ENCODE measurements around the gene OR6J1. TPM values are rescaled to one million over a fixed set of nuclear protein-coding genes. Genes with fewer than 3 reads are reported as not detected.
"Not testable (repeated sequence)": the region's sequence is repeated elsewhere in the genome, so short reads cannot be mapped to it uniquely, and the experiment has no call there.

OR6J1 gene
- total RNA-seq: not detected

- DNase-seq (no peak), ATAC-seq (ENCODE audit: low read depth) (no peak)
- Mint-ChIP-seq H3K36me3 (no peaks in the 10 kb centered on the region), H3K9me3 (no peaks in the 10 kb centered on the region), H3K27ac (no peak within 1 kb of the TSS), H3K4me1 (peaks cover 10% of the 10 kb centered on the region), H3K27me3 (peaks cover 4% of the 10 kb centered on the region), H3K4me3 (no peak within 1 kb of the TSS)
- POLR2A ChIA-PET: interaction anchor here (0.7 to 1.2 kb wide), 3 partner anchors 56 to 214 kb away, joined by 3 to 4 read pairs (median 4); no protein-coding TSS in a partner anchor
Observed at GRCh38 chr14:22644305-22644635, at the start of gene OR6J1. TSS of gene OR6J1 (minus strand) at chr14:22644352. CDS start at chr14:22634811, 9,541 bp downstream.

DNA sequence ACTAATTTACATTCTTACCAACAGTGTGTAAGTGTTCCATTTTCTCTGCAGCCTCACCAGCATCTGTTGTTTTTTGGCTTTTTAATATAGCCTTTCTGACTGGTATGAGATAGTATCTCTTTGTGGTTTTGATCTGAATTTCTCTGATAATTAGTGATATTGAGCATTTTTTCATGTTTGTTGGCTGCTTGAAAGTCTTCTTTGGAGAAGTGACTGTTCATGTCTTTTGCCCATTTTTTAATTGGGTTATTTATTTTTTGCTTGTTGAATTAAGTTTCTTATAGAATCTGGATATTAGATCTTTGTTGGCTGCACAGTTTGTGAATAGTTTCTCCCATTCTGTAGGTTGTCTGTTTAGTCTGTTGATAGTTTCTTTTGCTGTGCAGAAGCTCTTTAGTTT is 48.0 kb upstream of the OR6J1 start:
- no peaks in the 10 kb centered on the region for H3K4me1 Mint-ChIP-seq
- POLR2A ChIA-PET: no interaction called here
- H3K9me3 Mint-ChIP-seq: peaks cover 22% of the 10 kb centered on the region
- H3K4me3 Mint-ChIP-seq: no peak overlapping the region
- DNase-seq (no peak), ATAC-seq (ENCODE audit: low read depth) (no peak)
- no peaks in the 10 kb centered on the region for H3K36me3 Mint-ChIP-seq
- H3K27ac Mint-ChIP-seq: no peak overlapping the region
- peaks cover 42% of the 10 kb centered on the region for H3K27me3 Mint-ChIP-seq

GRCh38 chr14:22691171-22691570 is 47.0 kb upstream of the OR6J1 start:
- Mint-ChIP-seq H3K27me3 (peaks cover 44% of the 10 kb centered on the region), H3K36me3 (no peaks in the 10 kb centered on the region), H3K27ac (no peak overlapping the region), H3K4me3 (no peak overlapping the region), H3K4me1 (no peaks in the 10 kb centered on the region), H3K9me3 (peaks cover 22% of the 10 kb centered on the region)
- DNase-seq: no peak
- no peak for ATAC-seq (ENCODE audit: low read depth)
- POLR2A ChIA-PET: no interaction called here

- no peak overlapping the region for H3K4me3 Mint-ChIP-seq
- no peaks in the 10 kb centered on the region for H3K4me1 Mint-ChIP-seq
- H3K27me3 Mint-ChIP-seq: peaks cover 57% of the 10 kb centered on the region
- DNase-seq (no peak), ATAC-seq (ENCODE audit: low read depth) (peak; percentile 73)
- H3K9me3 Mint-ChIP-seq: peaks cover 22% of the 10 kb centered on the region
- H3K27ac Mint-ChIP-seq: no peak overlapping the region
- POLR2A ChIA-PET: no interaction called here
- no peaks in the 10 kb centered on the region for H3K36me3 Mint-ChIP-seq
Observed at GRCh38 chr14:22689199-22689598, 45.0 kb upstream of the OR6J1 start.

- POLR2A ChIA-PET; H3K4me1 Mint-ChIP-seq; H3K4me3 Mint-ChIP-seq; ATAC-seq (ENCODE audit: low read depth); H3K36me3 Mint-ChIP-seq; DNase-seq; H3K27ac Mint-ChIP-seq: not testable (repeated sequence)
- Mint-ChIP-seq H3K9me3 (peaks cover 17% of the 10 kb centered on the region), H3K27me3 (peaks cover 51% of the 10 kb centered on the region)
Observed at GRCh38 chr14:22687969-22688368, 43.8 kb upstream of the OR6J1 start.

- DNase-seq; H3K27ac Mint-ChIP-seq; H3K36me3 Mint-ChIP-seq; ATAC-seq (ENCODE audit: low read depth); H3K4me3 Mint-ChIP-seq; H3K4me1 Mint-ChIP-seq: not testable (repeated sequence)
- Mint-ChIP-seq H3K9me3 (peaks cover 13% of the 10 kb centered on the region), H3K27me3 (peaks cover 53% of the 10 kb centered on the region)
- POLR2A ChIA-PET: interaction anchor here (0.6 kb wide), 1 partner anchor 691 kb away, joined by 3 read pairs; no protein-coding TSS in a partner anchor
Observed at GRCh38 chr14:22686176-22686611, 42.0 kb upstream of the OR6J1 start.

GRCh38 chr14:22685467-22685866 is 41.3 kb upstream of the OR6J1 start:
- H3K27me3 Mint-ChIP-seq: peaks cover 48% of the 10 kb centered on the region
- ATAC-seq (ENCODE audit: low read depth) (no peak), DNase-seq (no peak)
- no peaks in the 10 kb centered on the region for H3K4me1 Mint-ChIP-seq
- no peaks in the 10 kb centered on the region for H3K36me3 Mint-ChIP-seq
- no peak overlapping the region for H3K27ac Mint-ChIP-seq
- H3K9me3 Mint-ChIP-seq: peaks cover 11% of the 10 kb centered on the region
- POLR2A ChIA-PET: no interaction called here
- no peak overlapping the region for H3K4me3 Mint-ChIP-seq

- ATAC-seq (ENCODE audit: low read depth); H3K9me3 Mint-ChIP-seq; H3K36me3 Mint-ChIP-seq; DNase-seq; H3K4me3 Mint-ChIP-seq; H3K27ac Mint-ChIP-seq; POLR2A ChIA-PET; H3K4me1 Mint-ChIP-seq: not testable (repeated sequence)
- peaks cover 48% of the 10 kb centered on the region for H3K27me3 Mint-ChIP-seq
Observed at GRCh38 chr14:22683428-22683827, 39.3 kb upstream of the OR6J1 start.

GRCh38 chr14:22678221-22678620 is 34.1 kb upstream of the OR6J1 start:
- ATAC-seq (ENCODE audit: low read depth): no peak
- Mint-ChIP-seq H3K4me1 (peaks cover 1% of the 10 kb centered on the region), H3K36me3 (no peaks in the 10 kb centered on the region), H3K9me3 (peaks cover 10% of the 10 kb centered on the region), H3K27ac (no peak overlapping the region), H3K27me3 (peaks cover 34% of the 10 kb centered on the region), H3K4me3 (no peak overlapping the region)
- DNase-seq: no peak
- POLR2A ChIA-PET: no interaction called here

DNA sequence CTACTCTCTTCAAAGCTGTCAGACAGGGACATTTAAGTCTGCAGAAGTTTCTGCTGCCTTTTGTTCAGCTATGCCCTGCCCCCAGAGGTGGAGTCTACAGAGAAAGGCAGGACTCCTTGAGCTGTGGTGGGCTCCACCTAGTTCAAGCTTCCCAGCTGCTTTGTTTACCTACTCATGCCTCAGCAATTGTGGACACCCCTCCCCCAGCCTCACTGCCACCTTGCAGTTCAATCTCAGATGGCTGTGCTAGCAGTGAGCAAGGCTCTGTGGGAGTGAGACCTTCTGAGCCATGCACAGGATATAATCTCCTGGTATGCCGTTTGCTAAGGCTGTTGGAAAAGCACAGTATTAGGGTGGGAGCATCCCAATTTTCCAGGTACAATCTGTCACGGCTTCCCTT is 33.4 kb upstream of the OR6J1 start:
- H3K36me3 Mint-ChIP-seq; H3K27ac Mint-ChIP-seq; H3K9me3 Mint-ChIP-seq; DNase-seq; H3K4me1 Mint-ChIP-seq; POLR2A ChIA-PET; ATAC-seq (ENCODE audit: low read depth); H3K4me3 Mint-ChIP-seq: not testable (repeated sequence)
- H3K27me3 Mint-ChIP-seq: peaks cover 33% of the 10 kb centered on the region

GRCh38 chr14:22671622-22672021 is 27.5 kb upstream of the OR6J1 start:
- Mint-ChIP-seq H3K4me3 (no peak overlapping the region), H3K36me3 (no peaks in the 10 kb centered on the region), H3K9me3 (peaks cover 8% of the 10 kb centered on the region), H3K4me1 (no peaks in the 10 kb centered on the region), H3K27me3 (peaks cover 17% of the 10 kb centered on the region), H3K27ac (no peak overlapping the region)
- POLR2A ChIA-PET: no interaction called here
- no peak for DNase-seq
- ATAC-seq (ENCODE audit: low read depth): no peak

DNA sequence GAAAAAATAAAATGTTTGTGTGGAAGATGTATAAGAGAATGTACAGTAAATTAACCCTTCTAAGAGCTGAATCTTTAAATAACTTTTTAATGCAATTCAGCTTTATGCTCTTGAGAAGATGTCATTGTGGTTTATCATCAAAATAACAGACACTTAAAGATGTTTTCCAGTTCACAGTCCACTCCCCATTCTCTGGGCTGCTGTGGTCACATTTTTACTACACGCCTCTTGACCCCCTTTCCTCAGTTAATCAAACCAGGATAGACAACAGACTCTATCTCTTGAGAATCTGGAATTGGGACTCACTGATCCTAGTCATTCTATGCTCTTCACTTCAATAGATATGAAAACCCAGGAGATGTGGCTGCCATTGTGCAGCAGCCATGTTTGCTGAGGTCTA is 24.7 kb upstream of the OR6J1 start:
- Mint-ChIP-seq H3K27me3 (peaks cover 10% of the 10 kb centered on the region), H3K27ac (no peak overlapping the region), H3K9me3 (peaks cover 7% of the 10 kb centered on the region), H3K36me3 (no peaks in the 10 kb centered on the region), H3K4me1 (peaks cover 5% of the 10 kb centered on the region), H3K4me3 (no peak overlapping the region)
- no peak for DNase-seq
- ATAC-seq (ENCODE audit: low read depth): no peak
- POLR2A ChIA-PET: interaction anchor here (0.6 to 0.8 kb wide), 2 partner anchors 12 to 44 kb away, joined by 3 read pairs; no protein-coding TSS in a partner anchor

GRCh38 chr14:22668417-22668816 is 24.3 kb upstream of the OR6J1 start:
- no peak overlapping the region for H3K4me3 Mint-ChIP-seq
- no peak overlapping the region for H3K27ac Mint-ChIP-seq
- ATAC-seq (ENCODE audit: low read depth) (no peak), DNase-seq (no peak)
- peaks cover 5% of the 10 kb centered on the region for H3K4me1 Mint-ChIP-seq
- H3K27me3 Mint-ChIP-seq: peaks cover 7% of the 10 kb centered on the region
- H3K9me3 Mint-ChIP-seq: peaks cover 4% of the 10 kb centered on the region
- no peaks in the 10 kb centered on the region for H3K36me3 Mint-ChIP-seq
- POLR2A ChIA-PET: interaction anchor here (0.6 to 0.8 kb wide), 2 partner anchors 12 to 45 kb away, joined by 3 read pairs; no protein-coding TSS in a partner anchor

GRCh38 chr14:22667881-22668280 is 23.7 kb upstream of the OR6J1 start:
- no peak overlapping the region for H3K4me3 Mint-ChIP-seq
- ATAC-seq (ENCODE audit: low read depth) (no peak), DNase-seq (no peak)
- peaks cover 4% of the 10 kb centered on the region for H3K9me3 Mint-ChIP-seq
- H3K36me3 Mint-ChIP-seq: no peaks in the 10 kb centered on the region
- POLR2A ChIA-PET: no interaction called here
- H3K27me3 Mint-ChIP-seq: peaks cover 2% of the 10 kb centered on the region
- peaks cover 5% of the 10 kb centered on the region for H3K4me1 Mint-ChIP-seq
- H3K27ac Mint-ChIP-seq: no peak overlapping the region

Data from activated naive CD8-positive, alpha-beta T cell treated with anti-CD3 and anti-CD28 coated beads, Interleukin-2, amount 10 ng/mL, durations not matched to agents 7 days and 5 days (primary cell).